Fibroblast of skin of abdomen (primary cell): ENCODE data around the gene CLPTM1L.
"Not testable (repeated sequence)": the region's sequence is repeated elsewhere in the genome, so short reads cannot be mapped to it uniquely, and the experiment has no call there.

ENCODE experiments used
- DNase-seq: peaks from one replicate; pipeline ENCODE4 v3.0.0-alpha.2; 2013

The CLPTM1L gene

DNA sequence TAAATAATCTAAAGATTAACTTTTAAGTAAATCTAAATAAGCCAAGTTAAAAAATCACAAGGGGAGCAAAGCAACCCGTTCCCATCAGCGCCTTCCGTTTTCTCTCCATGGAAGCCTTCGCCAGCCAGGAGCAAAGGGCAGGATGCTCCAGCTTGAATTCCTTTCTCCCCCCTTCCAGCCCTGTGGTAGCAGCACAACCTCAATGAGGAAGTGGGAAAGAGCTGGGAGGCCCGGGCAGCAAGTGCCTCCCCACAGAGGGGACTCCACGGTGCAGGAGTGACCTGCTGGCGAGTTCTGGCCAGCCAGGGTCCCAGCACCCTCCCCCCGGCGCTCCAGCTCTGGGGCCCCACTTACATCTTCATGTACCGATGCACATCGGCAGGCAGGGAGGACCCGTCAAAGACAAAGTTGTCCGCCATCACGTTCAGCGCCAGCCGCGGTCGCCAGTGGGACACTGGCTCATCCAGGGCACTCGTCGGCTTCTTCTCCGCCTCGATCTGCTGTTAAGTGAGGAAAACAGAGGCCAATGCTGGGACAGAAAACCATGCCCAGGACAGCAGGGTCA, 6.3 kb downstream of the CLPTM1L start:
- DNase-seq = no peak

DNA sequence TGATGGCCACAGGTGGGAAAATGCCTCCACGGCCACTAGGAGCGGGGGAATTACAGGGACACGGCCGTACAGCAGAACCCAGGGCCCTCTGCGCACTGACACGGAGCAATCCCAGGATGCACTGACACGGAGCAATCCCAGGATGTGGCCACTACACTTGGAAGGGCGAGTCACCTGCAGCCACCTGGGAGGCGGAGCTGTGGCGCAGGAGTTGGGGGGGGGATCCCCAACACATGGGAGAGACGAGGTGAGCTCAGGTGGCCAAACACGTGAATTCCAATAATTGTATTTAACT, 6.8 kb downstream of the CLPTM1L start:
- DNase-seq = no peak

DNA sequence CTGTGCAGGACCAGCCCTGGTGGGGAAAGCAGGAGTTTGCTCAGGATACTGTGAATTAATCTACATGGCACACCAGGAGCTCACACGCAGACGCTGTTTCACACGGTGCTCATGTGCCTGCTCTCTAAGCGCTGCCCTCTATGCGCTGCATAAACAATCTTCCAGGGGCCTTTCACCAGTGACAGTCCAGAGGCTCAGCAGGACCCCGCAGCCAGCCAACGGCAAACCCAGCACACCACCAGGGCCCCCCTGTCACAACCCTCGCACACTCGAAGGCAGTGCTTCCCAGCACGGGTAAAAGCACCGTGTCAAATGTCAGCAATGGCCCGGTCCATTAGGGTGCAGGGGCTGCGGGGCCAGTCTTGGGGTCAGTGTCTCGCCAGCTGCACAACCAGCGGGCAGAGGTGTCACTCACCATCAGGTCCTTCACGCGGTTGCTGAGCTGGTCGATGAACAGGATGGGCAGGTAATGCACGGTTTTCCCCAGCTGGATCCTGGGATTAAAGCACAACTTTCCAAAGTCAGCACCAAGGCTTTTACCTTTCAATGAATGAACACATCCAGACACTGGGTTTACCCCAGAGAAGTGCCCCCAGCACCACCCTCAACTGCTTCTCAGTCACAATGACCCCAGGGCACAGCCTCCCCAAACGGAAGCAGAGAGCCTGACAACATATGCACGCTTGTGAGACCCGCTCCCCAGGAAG, 7.3 kb downstream of the CLPTM1L start:
- no peak for DNase-seq

DNA sequence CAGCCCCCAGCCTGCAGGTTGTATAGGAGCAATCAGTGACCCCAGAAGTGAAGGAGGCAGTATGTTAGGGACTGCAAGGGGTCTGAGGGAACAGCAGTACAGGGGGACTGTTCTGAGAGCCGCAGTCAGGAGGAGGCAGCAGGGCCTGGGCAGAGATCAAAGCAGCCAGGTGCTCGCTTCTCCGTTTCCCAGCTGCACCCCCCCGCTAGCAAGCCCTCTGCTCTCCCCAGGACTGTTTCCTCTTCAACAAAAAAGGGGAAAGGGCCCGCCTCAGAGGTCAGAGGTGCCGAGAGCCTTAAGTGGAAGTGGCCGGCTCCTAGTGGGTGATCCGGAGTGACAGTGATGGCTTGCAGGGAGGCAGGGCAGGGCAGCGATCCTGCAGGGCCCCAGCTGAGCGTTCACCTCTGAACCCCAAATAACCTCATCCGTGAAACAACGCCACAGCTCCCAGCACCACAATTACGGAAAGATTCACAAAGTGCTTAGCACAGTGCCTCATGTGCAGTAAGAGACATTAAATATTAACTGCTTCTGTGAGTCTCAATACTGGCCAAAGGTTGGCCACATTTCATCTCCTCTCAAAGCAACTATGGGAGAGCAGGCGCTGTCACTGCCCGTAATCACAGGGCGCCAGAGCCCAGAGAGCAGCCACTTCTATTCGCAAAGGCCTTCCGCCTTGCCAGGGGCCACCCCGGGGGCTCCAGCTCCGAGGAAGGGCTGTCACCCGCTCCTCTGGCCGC, 8.0 kb downstream of the CLPTM1L start:
- DNase-seq = no peak

DNA sequence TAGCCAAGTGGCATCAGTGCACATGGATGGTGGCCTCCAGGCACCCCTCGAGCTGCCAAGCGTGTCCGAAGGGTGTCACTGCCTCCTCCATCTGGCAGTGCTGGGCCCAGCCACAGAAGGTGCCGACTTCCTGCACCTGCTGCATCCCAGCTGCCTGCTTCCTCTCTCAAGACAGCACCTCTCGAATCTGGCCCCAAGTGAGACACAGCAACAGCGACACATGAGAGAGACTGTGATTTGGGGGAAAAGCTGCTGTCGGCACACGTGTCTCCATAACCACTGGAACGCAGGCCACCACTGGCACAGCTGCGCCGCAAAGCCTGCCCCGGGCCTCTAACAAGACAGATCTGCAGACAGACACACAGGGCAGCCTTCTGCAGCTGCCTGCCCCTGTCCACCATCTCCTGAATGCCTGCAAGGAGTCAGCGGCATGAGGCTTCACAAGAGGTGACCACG, 8.8 kb downstream of the CLPTM1L start:
- no peak for DNase-seq

DNA sequence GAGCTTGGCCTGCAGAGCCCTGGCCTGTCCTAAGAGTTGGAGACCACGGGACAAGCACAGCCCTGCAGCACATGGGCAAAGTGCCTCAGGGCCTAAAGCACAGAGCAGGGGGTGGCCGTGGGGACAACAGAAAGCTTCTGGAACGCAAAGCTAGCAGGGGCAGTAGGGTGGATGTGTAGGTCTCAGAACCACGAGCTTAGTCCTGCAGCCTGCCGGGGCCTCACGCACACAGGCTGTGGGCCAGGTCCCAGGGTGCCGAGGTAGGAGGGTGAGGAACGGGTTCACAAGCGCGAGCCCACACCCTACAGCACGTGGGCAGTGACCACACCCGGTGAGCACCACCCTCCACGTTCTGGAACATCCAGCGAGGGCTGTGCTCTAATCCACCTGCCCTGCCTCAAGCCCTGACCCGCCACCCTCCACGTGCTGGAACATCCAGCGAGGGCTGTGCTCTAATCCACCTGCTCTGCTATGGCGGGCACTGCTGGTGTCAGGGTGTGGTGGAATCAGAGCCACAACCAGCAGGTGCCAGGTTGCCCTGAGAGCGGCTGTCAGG, 9.3 kb downstream of the CLPTM1L start:
- no peak for DNase-seq

DNA sequence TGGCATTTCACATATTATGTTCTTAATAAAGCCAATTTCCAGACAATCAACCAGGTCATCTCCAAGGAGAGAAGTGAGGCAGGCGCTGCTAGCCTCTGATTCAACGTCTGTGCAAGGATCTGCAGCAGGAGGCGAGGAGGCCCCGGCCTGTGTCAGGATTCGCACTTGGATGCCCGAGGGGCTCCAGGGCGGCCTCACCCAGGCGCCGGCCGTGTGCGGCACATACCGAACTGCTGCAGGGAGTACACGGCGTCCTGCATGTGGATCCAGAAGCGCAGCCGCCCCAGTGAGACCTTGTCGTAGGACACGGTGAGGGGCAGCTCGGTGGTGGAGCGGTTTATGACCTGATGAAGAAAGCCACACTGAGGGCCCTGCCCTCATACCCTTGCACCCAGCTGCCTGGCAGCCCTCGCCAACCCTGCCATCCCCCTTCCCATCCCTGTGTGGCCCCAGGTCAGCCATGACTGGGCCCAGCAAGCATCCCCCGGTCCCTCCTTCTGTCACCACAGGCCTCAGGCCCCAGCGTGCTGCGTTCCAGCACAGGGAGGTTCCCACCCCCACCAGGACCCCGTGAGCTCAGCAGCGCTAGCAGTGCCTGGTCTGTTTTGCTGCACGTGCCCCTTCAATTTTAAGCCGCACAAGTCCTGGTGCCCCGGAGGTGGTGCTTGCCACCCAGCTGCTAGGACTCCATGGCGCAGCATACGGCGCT, 9.9 kb downstream of the CLPTM1L start:
- DNase-seq = no peak

DNA sequence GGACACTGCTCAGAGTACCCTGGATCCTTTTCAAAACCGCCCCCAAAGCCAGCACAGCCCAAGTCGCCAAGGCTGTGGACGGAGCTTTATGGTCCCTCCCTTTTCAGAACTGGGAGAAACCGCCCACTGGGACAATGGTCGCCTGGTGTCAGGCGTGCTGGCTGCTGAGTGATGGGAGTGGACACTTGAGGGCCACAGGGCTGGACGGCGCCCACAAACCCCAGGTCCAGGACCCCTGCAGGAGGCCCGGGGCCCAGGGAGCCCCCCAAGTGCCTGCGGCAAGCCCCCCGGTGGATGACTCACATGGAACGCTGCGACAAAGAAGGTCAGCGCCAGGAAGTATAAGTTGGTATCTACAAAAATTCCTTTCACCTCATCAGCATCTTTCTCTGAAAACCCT, 10.9 kb downstream of the CLPTM1L start:
- no peak for DNase-seq

DNA sequence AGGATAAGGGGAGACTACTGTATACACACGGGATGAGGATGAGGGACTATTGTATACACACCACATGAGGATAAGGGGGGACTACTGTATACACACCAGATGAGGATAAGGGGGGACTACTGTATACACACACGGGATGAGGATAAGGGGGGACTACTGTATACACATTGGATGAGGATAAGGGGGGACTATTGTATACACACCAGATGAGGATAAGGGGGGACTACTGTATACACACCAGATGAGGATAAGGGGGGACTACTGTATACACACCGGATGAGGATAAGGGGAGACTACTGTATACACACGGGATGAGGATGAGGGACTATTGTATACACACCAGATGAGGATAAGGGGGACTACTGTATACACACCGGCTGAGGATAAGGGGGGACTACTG, 11.6 kb downstream of the CLPTM1L start:
- not testable (repeated sequence) for DNase-seq

DNA sequence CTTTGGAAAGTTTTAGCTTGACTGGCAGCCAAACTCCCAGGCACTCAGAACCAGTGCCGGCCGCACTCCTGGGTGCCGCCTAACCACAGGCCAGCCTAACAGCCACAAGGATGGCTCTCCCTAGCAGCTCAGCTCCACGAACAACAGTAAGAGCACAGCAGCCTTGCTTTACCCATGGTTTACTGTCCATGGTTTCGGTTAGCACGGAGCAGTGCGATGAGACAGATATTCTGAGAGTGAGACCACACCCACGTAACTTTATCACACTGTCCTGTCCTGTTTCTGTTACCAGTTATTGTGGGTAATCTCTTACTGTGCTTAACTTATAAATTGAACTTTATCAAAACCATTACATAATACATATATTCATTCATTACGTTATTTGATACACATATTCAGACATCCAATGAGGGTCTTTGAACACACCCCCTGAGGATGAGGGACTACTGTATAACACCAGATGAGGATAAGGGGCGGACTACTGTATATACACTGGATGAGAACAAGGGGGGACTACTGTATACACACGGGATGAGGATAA, 12.4 kb downstream of the CLPTM1L start:
- DNase-seq = peak; percentile 13

DNA sequence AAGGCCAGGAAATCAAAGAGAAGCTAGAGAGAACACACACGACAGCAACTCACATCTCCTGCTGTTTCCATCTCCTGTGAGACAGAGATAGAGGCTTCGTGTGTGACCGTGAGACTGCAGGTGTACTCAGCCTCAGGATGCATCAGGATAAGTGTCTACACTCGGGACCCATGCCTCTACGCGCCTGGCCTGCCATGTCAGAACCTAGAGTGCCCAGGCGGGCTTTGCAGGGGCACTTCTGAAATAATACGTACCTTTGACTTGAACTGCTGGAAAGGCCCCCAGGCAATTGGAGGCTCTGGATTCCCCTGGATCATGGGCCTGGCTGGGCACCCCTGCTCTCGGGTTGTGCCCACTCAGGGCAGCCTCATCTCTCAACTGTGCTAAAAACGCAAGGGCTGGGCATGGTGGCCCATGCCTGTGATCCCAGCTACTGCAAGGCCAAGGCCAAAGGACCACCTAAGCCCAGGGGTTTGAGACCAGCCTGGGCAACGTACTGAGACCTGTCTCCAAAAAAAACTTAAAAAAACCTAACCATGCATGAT, 13.0 kb downstream of the CLPTM1L start:
- no peak for DNase-seq

DNA sequence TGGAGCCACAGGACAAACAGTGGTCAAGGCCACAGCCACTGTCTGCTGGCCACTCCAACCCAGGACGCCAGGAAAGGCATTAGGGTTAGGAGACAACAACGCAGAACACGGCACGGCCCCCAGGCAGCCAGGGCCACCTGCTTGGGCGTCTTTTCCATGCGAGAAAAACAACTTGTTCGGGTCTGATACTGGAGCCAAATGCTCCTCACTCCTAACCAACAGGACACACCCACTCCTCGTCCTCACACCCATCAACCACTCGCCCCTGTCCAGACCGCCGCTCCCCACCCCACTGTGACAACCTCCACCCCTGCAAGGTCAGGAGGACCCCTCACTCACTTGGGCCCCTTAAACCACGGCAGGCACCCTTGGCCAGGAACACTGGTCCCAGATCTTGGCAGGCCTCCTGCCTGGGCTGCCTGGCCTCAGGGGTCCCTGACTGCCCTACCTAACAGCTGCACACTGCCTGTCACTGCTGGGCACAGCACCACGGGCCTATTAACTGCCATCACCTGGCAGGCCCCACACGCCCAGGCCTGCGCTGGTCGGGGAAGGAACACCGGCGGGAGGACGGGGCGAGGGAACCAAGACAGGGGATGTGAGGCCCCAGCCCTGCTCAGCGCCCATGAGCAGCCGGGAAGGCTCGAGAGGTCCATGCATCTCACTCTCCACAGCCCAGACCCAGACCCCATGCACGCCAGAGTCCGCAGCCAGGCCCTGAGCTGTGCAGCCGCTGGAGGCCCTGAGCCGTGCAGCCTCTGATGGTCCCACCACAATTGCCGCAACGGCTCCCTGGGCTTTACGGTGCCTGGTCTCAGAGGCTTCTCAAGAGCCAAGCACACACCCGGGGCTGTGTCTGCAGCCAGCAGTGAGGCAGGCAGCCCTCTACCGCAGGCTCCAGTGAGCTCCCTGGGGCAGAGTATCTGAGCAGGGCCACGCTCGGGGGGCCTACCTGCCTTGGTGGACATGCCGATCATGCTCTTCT, 13.8 kb downstream of the CLPTM1L start:
- no peak for DNase-seq

DNA sequence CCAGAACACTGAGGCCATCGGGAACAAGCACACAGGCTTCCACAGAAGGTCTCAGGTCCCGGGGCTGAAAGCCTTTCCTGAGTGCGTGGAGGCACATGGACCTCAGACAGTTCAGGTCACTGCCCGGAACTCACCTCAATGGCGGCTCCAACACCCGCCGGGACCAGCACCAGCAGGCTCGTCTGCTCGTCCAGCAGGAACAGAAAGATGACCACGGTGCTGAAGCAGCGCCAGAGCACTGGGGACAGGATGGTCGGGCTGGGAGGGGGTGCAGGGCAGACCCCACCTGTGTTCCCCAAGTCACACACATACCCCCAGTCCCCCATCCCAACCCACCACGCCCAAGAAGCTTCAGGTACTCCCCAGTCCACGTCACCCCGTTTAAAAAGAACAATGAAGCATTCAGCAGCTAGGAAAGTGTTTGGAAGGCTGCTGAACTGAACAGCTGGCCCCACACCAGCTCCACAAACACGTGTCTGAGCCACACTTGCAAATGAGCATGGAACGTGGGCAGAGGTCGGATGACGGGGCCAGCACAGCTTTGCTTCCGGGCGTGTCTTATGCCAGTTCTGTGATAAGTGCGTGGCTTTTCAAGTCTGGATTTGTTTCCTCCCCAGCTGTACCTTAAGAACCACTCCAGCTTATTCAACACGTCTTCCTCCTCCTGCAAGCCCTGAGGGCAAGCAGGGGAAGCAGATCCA, 14.6 kb downstream of the CLPTM1L start:
- no peak for DNase-seq

DNA sequence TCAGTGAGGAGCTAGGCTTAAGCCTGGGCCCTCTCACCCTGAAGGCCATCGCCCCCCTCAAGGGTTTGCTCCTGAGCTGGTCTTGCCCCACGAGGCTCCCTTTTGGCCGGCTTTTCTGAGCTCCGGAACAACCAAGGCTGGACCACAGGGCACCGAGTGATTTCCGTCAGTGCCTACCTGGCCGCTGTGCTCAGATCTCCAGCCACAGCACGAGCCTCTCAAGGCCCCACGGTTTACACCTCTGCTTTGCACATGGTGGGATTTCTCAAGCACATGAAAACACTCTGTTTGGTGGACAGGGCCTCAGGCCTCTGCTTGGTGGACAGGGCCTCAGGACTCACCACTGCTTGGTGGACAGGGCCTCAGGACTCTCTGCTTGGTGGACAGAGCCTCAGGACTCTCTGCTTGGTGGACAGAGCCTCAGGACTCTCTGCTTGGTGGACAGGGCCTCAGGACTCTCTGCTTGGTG, 15.8 kb downstream of the CLPTM1L start:
- no peak for DNase-seq

DNA sequence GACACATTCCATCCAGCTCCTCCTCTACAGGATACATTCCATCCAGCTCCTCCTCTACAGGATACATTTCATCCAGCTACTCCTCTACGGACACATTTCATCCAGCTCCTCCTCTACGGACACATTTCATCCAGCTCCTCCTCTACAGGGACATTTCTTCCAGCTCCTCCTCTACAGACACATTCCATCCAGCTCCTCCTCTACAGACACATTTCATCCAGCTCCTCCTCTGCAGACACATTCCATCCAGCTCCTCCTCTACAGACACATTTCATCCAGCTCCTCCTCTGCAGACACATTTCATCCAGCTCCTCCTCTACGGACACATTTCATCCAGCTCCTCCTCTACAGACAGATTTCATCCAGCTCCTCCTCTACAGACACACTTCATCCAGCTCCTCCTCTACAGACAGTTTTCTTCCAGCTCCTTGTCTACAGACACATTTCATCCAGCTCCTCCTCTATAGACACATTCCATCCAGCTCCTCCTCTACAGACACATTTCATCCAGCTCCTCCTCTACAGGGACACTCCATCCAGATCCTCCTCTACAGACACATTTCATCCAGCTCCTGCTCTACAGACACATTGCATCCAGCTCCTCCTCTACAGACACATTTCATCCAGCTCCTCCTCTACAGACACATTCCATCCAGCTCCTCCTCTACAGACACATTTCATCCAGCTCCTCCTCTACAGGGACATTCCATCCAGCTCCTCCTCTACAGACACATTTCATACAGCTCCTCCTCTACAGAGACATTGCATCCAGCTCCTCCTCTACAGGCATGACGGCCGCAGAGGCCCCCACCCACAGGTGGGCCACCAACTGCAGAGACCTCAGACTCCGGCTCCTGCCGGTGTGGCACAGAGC, 16.4 kb downstream of the CLPTM1L start:
- DNase-seq = peak; percentile 42

DNA sequence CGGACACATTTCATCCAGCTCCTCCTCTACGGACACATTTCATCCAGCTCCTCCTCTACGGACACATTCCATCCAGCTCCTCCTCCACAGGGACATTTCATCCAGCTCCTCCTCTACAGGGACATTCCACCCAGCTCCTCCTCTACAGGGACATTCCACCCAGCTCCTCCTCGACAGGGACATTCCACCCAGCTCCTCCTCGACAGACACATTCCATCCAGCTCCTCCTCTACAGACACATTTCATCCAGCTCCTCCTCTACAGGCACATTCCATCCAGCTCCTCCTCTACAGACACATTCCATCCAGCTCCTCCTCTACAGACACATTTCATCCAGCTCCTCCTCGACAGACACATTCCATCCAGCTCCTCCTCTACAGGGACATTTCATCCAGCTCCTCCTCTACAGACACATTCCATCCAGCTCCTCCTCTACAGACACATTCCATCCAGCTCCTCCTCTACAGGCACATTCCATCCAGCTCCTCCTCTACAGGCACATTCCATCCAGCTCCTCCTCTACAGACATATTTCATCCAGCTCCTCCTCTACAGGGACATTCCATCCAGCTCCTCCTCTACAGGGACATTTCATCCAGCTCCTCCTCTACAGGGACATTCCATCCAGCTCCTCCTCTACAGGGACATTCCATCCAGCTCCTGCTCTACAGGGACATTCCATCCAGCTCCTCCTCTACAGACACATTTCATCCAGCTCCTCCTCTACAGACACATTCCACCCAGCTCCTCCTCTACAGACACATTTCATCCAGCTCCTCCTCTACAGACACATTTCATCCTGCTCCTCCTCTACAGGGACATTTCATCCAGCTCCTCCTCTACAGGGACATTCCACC, 17.8 kb downstream of the CLPTM1L start:
- peak; percentile 51 for DNase-seq

DNA sequence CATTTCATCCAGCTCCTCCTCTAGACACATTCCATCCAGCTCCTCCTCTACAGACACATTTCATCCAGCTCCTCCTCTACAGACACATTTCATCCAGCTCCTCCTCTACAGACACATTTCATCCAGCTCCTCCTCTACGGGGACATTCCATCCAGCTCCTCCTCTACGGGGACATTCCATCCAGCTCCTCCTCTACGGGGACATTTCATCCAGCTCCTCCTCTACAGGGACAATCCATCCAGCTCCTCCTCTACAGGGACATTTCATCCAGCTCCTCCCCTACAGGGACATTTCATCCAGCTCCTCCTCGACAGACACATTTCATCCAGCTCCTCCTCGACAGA, 18.4 kb downstream of the CLPTM1L start:
- not testable (repeated sequence) for DNase-seq

DNA sequence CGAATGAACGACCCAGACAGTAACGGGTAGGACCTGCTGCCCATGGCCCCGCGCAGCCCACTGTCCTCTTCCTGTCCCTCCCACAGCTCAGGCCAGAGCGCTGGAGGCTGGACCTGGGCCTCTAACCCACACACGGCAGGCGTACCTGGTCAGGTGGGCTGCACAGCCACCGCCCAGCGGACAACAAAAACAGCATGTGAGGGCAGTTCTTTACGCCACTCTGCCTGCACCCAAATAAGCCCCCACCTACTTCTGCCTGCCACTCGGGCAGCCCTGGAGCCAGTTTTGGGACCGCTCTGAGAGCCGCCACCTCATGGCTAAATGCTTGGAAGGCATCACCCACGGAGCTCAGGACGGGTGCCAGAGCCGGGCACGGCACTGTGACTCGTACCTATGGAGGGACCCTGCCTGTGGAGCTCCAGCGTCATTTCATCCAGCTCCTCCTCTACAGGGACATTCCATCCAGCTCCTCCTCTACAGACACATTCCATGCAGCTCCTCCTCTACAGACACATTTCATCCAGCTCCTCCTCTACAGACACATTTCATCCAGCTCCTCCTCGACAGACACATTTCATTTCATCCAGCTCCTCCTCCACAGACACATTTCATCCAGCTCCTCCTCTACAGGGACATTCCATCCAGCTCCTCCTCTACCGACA, 18.9 kb downstream of the CLPTM1L start:
- DNase-seq = peak; percentile 44
